Measurements from ENCODE around the gene TKT.

Gene TKT

DNA sequence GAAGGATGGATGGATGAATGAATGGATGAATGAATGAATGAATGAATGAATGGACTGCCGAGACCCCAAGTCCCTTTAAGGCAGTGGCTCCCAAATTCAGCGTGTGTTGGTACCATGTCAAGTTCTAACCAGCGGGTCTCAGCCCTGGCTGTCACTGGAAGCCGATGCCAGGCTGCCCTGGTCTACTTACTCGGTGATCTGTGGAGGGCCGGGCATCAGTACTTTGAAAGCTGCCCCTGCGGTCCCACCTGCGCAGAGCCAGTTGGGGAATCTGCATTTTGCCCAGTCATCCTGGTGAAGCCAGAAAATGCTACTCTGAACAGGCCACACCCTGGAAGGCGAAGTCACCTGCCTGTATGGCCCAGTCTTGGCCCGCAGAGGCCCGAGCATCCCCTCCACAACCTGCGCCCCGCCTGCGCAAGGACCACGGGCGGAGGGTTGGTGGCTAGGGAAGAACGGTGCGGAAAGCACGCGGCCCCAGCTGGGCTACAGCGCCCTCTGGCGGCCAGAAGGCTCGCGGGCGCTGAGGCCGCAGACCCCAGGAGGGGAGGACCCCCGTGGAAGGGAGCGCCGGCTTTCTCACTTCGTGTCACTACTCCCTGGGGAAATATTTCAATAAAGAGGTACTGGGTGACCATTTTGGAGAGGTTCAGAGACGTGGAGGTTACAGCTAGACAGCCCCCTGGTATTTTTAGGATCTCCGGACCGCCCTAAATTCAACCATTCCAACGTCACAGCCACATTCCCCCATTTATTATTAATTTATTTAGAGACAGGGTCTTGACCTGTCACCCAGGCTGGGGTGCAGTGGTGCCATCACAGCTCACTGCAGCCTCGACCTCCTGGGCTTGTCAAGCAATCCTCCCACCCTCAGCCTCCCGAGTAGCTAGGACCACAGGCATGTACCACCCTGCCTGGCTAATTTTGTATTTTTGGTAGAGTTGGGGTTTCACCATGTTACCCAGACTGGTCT lies 59.9 kb downstream of the TKT start:
- DNase-seq (ENCODE audit: low spot score), result peak; percentile 90

DNA sequence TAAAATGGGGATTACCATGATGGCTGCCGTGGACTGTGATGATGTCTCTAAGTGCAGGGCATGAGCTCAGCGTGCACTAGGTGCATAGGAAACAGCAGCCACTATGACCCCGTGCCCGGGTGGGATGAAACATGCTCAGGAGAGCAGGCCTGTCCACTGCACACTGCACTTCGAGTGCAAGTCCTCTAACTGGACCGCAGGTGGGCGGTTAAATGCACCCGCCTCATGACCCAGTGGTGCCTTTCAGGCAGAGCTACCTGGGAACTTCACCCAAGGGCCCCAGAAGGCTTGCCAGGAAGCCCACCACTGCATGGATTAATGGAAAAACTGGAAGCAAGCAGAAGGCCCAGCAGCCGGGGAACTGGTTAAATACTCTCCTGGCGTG lies 60.8 kb downstream of the TKT start:
- DNase-seq (ENCODE audit: low spot score), result no peak

DNA sequence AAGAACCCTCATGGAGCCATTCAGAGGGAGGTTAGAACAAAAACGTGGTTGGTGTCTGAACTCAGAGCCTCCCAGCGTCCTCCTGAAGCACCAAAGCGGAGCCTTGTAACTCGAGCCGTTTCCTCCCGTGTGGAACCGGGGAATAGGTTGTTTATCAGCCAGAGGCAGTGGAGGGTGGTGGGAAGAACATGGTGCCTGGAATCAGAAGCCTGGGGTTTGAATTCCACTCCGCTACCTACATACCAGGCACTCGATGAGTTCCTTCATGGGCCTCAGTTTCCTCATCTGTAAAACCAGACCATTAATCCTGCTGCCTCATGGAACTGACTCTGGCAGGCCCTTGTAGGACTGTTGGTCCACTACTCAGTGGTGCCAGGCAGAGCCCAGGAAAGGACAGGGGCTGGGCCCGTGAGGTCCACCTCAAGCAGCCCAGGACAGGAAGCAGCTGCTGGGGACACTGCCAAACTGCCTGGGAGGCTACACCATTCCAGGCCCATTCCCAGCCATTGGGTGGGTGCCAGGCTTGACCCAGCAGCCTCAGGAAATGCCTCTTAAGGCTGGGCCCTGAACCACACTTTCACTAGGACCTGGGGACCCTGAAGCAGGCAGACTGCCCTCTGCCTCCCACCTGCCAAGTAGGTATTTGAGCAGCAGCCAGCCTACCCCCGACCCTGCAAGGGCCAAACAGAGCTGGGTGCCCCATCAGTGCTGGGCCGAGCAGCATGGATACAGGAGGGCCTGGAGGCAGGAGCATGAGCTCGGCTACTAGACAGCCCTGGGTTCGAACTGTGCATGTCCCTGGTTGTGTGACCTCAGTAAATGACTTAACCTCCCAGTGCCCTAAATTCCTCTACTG lies 61.4 kb downstream of the TKT start:
- peak; percentile 39 for DNase-seq (ENCODE audit: low spot score)

DNA sequence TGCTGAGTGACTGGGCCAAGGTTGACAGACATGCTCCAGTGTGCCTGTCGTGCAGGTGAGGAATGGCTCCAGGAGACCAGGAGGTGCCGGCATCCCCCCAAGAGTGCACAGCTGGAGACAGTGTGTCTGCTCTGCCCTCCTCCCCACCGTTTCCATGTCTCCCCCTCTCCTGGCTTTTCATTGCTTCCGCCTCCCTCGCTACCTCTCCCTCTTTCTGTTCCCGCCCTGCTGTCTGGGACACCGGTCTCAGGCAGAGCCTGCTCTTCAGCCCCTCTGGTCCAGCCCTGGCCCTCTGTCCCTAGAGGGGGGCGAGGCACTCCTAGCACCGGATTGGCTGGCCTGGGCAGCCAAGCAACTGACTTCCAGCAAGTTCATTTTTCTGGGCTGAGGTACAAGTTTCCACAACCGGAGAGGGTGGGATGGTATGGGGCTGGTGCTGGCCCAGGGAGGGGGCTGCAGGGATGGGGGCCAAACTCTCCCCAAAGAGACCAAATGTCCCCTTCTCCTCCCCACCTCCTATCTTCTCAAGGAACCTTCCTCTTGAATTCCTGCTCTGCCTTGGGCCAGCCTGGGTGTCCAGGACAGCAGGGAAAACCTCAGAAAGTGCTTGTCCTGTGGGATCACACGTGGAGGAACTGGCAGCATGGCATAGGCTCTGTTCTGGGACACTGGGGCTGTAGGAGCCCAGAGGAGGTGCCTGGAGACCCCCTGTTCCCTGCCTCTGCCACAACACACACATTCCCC lies 62.2 kb downstream of the TKT start:
- peak; percentile 42 for DNase-seq (ENCODE audit: low spot score)

DNA sequence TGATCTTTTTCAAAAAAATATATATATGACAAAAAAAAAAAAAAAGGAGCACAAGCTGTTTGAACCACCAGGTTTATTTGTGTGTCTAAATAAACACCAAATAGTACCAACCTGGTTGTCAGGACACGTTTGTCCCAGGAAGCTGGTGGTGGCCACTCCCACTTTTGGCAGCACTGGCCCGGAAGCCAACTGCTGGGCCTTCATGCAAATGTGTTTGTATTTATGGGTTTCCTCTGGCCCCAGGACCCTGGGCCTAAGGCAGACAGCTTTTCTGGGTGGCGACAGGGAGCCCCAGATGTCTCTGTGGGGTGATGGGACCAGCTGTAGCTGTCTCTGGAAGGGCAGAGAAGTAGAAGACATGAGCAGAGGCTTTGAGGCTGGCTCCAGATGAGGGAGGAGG lies 63.2 kb downstream of the TKT start:
- DNase-seq (ENCODE audit: low spot score), result no peak

DNA sequence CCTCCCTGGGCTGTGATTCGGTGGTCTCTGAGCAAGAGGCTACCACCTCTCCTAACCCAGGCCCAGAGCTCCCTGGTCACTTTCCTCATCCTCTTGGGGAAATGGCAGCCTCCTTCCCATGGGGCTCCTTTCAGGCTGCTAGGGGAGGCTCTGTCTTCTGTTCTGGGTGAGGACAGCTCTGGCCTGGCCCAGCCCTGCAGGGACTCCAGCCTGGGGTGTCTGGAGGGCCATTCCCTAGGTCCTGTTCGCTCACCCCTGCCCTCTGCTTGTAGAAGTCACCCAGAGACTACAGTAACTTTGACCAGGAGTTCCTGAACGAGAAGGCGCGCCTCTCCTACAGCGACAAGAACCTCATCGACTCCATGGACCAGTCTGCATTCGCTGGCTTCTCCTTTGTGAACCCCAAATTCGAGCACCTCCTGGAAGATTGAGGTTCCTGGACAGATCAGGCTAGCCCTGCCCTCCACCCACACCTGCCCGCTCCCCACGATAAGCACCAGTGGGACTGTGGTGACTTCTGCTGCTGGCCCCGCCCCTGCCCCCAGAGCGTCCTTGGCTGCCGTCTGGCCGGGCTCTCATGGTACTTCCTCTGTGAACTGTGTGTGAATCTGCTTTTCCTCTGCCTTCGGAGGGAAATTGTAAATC lies 63.9 kb downstream of the TKT start:
- DNase-seq (ENCODE audit: low spot score), result no peak

DNA sequence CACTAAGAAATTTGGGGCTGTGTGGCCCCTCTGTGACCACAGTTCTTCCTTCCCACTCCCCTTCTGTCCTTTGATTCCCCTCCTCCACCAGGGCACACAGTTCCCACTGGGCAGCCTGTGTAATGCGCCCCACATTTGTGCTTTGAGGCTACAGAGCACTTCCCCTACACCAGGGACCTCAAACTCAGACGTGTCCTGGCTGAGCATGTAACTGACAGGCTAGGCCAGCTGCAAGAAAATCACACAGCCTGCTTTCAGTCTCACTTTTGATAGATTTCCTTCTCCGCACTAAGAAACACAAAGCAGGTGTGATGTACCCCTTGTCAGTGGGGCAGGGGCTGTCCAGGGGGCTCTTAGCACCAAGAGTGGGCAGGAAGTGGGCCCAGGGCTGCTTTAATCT lies 65.2 kb downstream of the TKT start:
- no peak for DNase-seq (ENCODE audit: low spot score)

DNA sequence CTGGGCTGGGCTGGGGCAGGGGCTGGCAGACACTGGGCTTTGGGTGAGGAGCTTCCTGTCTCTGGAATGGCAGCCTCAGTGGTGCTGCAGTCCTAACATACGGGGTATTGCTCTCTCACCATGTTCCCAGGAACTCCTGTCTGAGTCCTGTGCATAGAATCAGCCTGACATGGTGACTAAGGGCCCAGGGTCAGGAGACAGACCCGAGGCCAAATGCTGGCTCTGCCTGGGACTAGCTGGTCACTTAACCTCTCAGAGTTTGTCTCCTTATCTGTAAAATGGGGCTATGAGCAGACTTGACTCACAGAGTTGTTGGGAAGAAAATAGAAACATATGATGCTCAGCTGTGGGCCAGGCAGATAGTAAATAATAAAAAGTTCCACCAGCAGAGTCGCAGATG lies 66.5 kb downstream of the TKT start:
- no peak for DNase-seq (ENCODE audit: low spot score)

DNA sequence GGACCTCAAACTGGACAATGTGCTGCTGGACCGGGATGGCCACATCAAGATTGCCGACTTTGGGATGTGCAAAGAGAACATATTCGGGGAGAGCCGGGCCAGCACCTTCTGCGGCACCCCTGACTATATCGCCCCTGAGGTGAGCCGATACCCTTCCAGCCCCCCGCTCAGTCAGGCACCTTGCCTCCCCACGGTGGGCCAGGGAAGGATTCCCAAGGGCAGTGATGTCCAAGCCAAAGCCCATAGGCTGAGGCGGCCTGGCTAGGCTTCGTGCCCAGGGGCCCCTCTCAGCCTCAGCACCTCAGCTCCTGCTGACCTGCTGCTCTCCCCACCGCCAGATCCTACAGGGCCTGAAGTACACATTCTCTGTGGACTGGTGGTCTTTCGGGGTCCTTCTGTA lies 67.1 kb downstream of the TKT start:
- no peak for DNase-seq (ENCODE audit: low spot score)

DNA sequence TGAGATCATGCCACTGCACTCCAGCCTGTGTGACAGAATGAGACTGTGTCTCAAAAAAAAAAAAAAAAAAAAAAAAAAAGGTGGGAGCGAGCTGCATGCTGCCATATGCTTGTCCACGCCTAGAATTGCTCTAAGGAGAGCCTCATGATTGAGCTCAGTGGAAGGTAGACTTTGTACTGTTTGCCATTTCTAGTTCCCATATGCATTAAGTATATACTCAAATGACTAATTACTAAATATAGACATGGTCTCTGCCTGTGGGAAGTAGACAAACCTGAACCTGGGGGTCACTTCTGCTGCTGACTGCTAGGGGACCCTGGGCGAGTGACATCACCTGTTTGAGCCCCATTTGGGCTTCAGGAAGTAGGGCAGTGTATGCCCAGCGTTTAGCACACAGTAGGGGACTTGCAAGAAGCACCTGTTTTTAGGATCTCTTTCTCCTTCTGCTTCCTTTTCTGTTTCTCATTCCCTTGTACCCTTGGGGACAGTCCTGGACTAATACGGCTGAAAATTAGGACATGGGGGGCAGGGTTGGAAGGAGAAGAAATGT lies 67.6 kb downstream of the TKT start:
- no peak for DNase-seq (ENCODE audit: low spot score)

DNA sequence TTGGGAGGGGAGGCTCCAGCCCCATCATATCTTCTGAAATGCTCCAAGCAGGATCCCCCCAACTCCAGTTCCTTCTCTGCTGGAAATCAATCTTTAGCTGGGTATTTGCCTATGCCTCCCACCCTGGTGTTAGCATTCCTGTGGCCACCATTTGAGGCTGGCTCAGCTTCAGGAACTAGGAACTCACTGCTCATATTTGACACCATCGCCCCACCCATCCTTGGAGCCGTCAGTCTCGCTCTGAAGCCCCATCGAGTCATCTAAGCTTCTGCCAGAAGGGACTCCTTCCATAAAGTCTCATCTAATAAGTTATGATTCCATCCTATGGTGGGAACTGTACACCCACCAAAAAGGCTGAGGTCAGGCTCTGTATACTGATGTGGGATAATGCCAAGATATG lies 68.4 kb downstream of the TKT start:
- peak; percentile 48 for DNase-seq (ENCODE audit: low spot score)

DNA sequence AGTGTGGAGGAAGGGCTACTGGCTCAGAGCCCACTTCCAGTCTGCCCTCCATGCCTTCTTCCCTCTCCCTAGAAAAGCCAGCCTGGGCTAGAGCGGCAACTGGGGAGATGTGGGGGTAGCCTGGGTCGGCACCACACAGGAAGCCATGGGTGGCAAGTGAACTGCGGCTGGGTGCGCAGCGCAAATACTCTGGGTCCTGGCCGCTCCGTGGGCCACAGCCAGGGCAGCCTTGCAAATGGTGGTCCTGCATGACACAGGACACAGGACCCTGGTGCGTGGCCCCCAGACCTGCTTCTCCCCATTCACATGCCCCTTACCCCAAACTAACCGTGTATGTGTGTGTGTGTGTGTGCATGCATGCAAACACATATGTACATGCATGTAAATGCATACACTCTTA lies 69.1 kb downstream of the TKT start:
- no peak for DNase-seq (ENCODE audit: low spot score)

DNA sequence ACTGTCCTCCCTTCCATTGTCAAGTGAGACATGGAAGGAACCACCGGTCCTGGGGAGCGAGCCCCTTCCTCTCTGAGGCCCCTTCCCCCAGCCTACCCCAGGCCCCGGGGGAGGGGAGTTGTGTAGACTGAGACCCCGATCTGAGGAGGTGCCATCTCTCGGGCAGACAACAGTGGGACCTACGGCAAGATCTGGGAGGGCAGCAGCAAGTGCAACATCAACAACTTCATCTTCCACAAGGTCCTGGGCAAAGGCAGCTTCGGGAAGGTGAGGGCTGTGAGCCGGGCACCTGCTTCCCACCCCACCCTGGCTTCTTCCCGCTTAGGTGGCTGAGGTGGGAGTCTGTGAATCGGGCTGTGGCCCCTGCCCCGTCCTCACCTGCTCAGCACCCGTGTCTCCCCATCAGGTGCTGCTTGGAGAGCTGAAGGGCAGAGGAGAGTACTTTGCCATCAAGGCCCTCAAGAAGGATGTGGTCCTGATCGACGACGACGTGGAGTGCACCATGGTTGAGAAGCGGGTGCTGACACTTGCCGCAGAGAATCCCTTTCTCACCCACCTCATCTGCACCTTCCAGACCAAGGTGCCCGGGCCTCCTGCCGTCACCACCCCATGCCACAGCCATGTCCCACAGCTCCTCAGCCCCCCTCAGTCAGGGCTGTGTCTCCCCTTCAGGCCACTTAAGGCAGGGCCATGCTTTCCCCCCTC lies 69.9 kb downstream of the TKT start:
- DNase-seq (ENCODE audit: low spot score), result no peak

DNA sequence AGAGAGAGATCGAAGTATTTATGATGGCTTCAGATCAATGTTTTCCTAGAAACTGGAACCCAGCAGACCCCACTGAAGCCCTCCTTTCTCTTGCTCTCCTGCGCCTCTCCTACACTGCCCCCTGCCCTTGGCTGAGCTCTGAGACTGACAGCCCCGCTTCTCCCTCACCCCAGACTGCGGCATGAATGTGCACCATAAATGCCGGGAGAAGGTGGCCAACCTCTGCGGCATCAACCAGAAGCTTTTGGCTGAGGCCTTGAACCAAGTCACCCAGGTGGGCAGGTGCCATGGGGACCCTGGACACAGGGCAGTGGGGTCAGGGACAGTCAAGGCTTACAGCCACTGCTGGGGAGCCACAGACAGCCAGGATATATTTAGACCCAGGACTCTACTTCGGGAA lies 71.1 kb downstream of the TKT start:
- DNase-seq (ENCODE audit: low spot score), result no peak

DNA sequence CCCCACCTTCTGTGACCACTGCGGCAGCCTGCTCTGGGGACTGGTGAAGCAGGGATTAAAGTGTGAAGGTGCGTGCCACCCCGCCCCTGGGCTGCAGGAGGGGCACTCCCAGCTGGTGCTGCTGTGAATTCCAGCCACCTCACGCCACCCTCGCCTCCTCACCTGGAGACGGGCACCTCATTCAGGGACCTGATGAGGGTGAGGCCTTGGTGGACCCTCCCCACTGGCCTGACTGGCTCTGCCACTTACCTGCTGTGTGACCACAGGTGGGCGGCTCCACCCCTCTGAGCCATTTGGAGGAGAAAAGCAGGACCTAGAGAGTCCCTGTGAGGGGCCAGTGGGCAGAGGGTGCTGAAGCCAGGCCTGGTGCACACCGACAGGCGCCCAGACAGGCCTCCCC lies 72.3 kb downstream of the TKT start:
- DNase-seq (ENCODE audit: low spot score), result no peak

DNA sequence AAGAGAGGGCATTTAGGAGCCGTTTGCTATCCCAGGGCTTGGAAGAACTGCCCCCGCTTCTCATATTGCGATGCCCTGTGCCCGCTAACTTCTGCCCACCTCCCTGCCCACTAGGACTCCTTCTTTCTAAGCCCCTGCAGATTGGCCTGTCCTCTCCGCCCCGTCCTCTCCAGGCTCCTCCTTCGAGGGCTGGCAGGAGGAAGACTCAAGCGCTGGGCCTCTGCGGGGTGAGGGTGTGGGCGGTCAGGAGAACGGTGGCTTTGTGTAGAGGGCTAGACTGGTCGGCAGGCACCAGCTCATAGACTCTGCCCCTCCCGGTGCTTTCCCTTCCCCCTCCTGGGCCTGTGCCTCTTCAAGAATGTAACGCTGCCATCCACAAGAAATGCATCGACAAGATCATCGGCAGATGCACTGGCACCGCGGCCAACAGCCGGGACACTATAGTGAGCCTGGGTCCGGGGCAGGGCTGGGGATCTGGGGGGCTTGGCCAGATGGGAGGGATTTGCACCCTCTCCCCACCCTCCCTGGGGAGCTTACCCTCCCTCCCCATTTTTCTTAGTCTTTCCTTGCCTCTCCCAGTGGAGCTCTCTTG lies 73.0 kb downstream of the TKT start:
- no peak for DNase-seq (ENCODE audit: low spot score)

DNA sequence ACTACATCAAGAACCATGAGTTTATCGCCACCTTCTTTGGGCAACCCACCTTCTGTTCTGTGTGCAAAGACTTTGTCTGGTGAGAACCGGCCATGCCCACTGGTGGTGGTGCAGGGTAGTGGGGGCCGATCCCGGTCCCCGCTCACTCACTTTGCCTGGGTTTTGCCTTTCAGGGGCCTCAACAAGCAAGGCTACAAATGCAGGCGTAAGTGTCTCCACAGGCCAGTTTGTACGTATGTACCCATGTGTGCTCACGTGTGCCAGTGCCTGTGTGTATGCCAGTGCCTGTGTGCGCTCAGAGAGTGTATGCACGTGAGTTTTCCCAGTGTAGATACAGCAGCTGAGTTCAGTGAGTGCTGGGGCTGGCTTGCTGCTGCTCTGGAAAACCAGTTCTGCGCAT lies 74.3 kb downstream of the TKT start:
- DNase-seq (ENCODE audit: low spot score), result no peak

DNA sequence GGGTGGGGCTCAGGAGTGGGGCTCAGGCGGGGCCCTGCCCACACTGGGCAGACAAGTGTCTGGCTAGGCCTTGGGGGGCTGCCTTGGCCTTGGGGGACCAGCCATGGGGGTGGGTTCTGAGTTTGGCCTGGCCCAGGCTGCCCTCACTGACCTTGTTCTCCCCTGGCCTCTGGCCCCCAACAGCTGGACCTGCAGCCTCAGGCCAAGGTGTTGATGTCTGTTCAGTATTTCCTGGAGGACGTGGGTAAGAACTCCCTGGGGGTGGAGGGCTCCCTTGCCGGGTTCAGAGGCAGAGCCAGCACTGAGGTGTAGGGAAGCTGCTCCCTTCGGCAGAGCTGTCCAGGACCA lies 74.8 kb downstream of the TKT start:
- DNase-seq (ENCODE audit: low spot score), result no peak

DNA sequence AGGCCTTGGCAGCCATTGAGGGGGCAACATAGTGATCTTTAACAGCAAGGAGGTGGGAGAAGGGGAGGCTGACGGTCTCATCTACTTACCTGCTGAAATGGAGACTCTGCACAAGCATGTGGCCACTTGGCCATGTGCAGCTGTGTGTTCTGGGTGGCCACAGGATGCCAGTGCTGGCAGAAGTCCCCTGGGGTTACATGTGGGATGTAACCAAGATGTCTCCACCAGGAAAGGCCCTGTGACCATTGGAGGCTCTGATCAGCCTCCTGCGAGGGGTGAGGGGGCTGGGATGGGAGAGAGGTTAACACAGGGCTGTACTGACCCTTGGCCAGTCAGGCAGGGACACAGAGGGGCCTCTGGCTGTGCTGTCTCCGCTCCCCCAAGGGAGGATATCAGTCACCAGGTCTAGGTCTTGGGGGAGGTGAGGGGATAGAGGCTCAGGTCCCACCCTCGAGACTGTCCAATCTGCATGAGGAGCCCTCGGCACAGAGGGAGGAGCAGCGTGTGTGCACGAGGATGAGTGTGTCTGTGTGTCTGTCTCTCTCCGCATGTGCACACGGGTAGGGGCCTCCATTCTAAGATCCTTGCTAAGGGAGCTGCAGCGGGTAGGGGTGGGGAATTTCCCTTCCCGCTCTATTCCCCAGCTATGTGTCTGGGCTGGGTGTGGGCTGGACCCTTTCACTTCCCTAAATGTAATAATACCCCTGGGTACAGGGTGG lies 75.4 kb downstream of the TKT start:
- DNase-seq (ENCODE audit: low spot score), result no peak

DNA sequence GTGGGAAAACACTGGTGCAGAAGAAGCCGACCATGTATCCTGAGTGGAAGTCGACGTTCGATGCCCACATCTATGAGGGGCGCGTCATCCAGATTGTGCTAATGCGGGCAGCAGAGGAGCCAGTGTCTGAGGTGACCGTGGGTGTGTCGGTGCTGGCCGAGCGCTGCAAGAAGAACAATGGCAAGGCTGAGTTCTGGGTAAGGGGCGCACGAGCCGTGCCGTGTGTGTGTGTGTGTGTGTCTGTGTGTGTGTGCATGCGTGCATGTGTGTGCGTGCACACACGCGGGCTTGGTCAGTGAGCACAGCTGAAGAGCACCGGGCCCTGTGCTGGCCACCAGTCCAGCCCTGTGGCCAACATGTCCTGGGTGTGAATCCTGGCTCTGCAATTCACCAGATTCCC lies 76.2 kb downstream of the TKT start:
- no peak for DNase-seq (ENCODE audit: low spot score)

Data from AG20443 (cell line).